Measurements from ENCODE around the gene DSC3. TPM values are rescaled to one million over a fixed set of nuclear protein-coding genes. Genes with fewer than 3 reads are reported as not detected.
A peak's percentile ranks its signal among the peaks of the same experiment; 100 is the strongest.

DSC3 gene
- total RNA-seq, 1 donor from 2014 or later, result 1.2 TPM

GRCh38 chr18:30991397-30991796, 51.1 kb downstream of the DSC3 start:
- Mint-ChIP-seq H3K9me3 (ENCODE audit: low read depth) (no peaks in the 10 kb centered on the region), H3K4me1 (ENCODE audit: low read depth) (peaks cover 3% of the 10 kb centered on the region), H3K36me3 (ENCODE audit: insufficient read depth) (no peaks in the 10 kb centered on the region), H3K27me3 (no peaks in the 10 kb centered on the region), H3K27ac (no peak overlapping the region), H3K4me3 (ENCODE audit: low read depth) (no peak overlapping the region)
- DNase-seq (ENCODE audit: low spot score, unreplicated experiment), result no peak
- TF ChIP-seq, protein P1, sequence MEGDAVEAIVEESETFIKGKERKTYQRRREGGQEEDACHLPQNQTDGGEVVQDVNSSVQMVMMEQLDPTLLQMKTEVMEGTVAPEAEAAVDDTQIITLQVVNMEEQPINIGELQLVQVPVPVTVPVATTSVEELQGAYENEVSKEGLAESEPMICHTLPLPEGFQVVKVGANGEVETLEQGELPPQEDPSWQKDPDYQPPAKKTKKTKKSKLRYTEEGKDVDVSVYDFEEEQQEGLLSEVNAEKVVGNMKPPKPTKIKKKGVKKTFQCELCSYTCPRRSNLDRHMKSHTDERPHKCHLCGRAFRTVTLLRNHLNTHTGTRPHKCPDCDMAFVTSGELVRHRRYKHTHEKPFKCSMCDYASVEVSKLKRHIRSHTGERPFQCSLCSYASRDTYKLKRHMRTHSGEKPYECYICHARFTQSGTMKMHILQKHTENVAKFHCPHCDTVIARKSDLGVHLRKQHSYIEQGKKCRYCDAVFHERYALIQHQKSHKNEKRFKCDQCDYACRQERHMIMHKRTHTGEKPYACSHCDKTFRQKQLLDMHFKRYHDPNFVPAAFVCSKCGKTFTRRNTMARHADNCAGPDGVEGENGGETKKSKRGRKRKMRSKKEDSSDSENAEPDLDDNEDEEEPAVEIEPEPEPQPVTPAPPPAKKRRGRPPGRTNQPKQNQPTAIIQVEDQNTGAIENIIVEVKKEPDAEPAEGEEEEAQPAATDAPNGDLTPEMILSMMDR (IDR thresholded peaks at IDR 0.05; ENCODE audit: unreplicated experiment), result no peak

DNA sequence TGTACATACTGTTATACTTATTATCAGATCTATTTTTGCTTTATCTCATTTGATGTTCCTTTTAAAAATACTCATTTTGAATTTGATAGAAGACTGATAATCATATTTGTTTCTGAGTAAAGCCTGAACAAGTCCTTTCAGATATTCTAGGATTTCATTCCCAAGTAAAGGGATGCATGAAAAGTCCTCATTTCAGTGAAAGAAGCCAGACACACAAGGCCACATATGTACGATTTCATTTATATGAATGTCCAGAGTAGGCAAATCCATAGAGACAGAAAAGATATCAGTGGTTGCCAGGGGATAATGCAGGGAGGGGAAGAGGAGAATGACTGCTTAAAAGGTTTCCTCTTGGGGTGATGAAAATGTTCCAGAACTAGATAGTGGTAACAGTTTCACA, 53.4 kb downstream of the DSC3 start:
- peaks cover 3% of the 10 kb centered on the region for H3K4me1 Mint-ChIP-seq (ENCODE audit: low read depth)
- no peak for DNase-seq (ENCODE audit: low spot score, unreplicated experiment)
- no peaks in the 10 kb centered on the region for H3K27me3 Mint-ChIP-seq
- no peak overlapping the region for H3K4me3 Mint-ChIP-seq (ENCODE audit: low read depth)
- H3K27ac Mint-ChIP-seq, result no peak overlapping the region
- TF ChIP-seq, protein P1 (IDR thresholded peaks at IDR 0.05; ENCODE audit: unreplicated experiment), result no peak
- H3K9me3 Mint-ChIP-seq (ENCODE audit: low read depth), result no peaks in the 10 kb centered on the region
- no peaks in the 10 kb centered on the region for H3K36me3 Mint-ChIP-seq (ENCODE audit: insufficient read depth)

DNA sequence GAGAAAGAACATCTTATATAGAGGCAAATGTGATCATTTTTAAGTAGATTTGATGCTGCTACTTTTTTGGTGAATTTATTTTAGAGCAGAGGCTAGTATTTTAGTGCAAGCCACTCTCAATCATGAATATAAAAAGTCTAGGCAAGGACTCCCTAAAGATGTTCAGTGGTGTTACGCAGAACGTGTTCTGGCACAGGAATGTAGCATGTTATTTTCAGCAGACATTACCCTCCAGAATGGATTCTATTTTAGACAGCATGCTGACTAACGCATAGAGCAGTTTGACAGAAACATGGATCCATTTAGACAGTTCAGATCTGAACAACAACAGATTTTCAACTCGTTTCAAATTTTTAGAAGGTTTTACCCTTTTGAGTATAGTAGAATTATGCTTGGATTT, 54.1 kb downstream of the DSC3 start:
- Mint-ChIP-seq H3K27ac (peak overlapping the region; percentile 59), H3K36me3 (ENCODE audit: insufficient read depth) (no peaks in the 10 kb centered on the region), H3K4me3 (ENCODE audit: low read depth) (no peak overlapping the region), H3K4me1 (ENCODE audit: low read depth) (peaks cover 3% of the 10 kb centered on the region), H3K27me3 (no peaks in the 10 kb centered on the region), H3K9me3 (ENCODE audit: low read depth) (no peaks in the 10 kb centered on the region)
- no peak for DNase-seq (ENCODE audit: low spot score, unreplicated experiment)
- TF ChIP-seq, protein P1 (IDR thresholded peaks at IDR 0.05; ENCODE audit: unreplicated experiment), result no peak

GRCh38 chr18:30987467-30988241, 54.9 kb downstream of the DSC3 start:
- no peaks in the 10 kb centered on the region for H3K27me3 Mint-ChIP-seq
- DNase-seq (ENCODE audit: low spot score, unreplicated experiment), result no peak
- H3K4me1 Mint-ChIP-seq (ENCODE audit: low read depth), result peaks cover 3% of the 10 kb centered on the region
- no peaks in the 10 kb centered on the region for H3K9me3 Mint-ChIP-seq (ENCODE audit: low read depth)
- TF ChIP-seq, protein P1 (IDR thresholded peaks at IDR 0.05; ENCODE audit: unreplicated experiment), result no peak
- no peaks in the 10 kb centered on the region for H3K36me3 Mint-ChIP-seq (ENCODE audit: insufficient read depth)
- H3K4me3 Mint-ChIP-seq (ENCODE audit: low read depth), result no peak overlapping the region
- no peak overlapping the region for H3K27ac Mint-ChIP-seq

DNA sequence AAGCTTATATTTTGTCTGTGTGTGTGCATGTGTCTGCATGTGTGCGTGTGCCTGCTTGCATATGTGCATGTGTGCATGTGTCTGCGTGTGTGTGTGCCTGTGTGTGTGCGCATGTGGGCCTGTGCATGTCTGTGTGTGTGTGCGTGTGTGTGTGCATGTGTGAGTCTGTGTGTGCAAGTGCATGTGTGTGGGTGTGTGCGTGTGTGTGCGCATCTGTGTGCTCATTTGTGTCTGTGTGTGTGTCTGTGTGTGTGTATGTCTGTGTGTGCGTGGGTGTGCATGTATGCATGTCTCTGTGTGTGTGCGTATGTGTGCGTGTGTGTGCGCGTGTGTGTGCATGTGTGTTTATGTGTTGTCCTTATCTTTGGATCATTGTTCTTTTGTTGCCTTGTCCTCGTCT, 56.8 kb downstream of the DSC3 start:
- Mint-ChIP-seq H3K4me1 (ENCODE audit: low read depth) (peaks cover 3% of the 10 kb centered on the region), H3K36me3 (ENCODE audit: insufficient read depth) (no peaks in the 10 kb centered on the region), H3K9me3 (ENCODE audit: low read depth) (no peaks in the 10 kb centered on the region), H3K27ac (no peak overlapping the region), H3K4me3 (ENCODE audit: low read depth) (no peak overlapping the region), H3K27me3 (no peaks in the 10 kb centered on the region)
- DNase-seq (ENCODE audit: low spot score, unreplicated experiment), result no peak
- TF ChIP-seq, protein P1 (IDR thresholded peaks at IDR 0.05; ENCODE audit: unreplicated experiment), result no peak
